ENCODE measurements around the gene CDH15.

GRCh38 chr16:89138843-89139520, 32.6 kb upstream of the CDH15 start:
- TF ChIP-seq YY1 (IDR thresholded peaks at IDR 0.05; ENCODE audit: insufficient read depth, insufficient read length) (no peak), SUZ12 (IDR thresholded peaks at IDR 0.05; ENCODE audit: extremely low read depth, insufficient read depth, insufficient read length) (no peak), ZNF274 (IDR thresholded peaks at IDR 0.05; ENCODE audit: low read depth, low read length) (no peak)

Measured in NT2/D1 (cell line).